Neural progenitor cell (in vitro differentiated cells): Measurements from ENCODE around the gene HAND2. TPM values are rescaled to one million over a fixed set of nuclear protein-coding genes. Genes with fewer than 3 reads are reported as not detected.

Experiments used
- DNase-seq: peaks from one replicate; pipeline ENCODE4 v3.0.0-alpha.2; 2016; ENCODE audit warnings: low spot score
- H2AFZ ChIP-seq: fragments of 200-600 bp; sonication (generic); replicated peaks from 2 replicates; pipeline ENCODE4 v1.6.1; 2016; ENCODE audit warnings: antibody characterized with exemption
- H3F3A ChIP-seq: fragments of 200-600 bp; sonication (generic); 2 replicates; pipeline ENCODE4 v1.6.1; 2016; ENCODE audit warnings: antibody characterized with exemption, low read depth
- H3K27ac ChIP-seq: fragments of 200-600 bp; sonication (generic); 2 replicates; pipeline ENCODE4 v1.5.1; 2016; ENCODE audit warnings: mild to moderate bottlenecking
- H3K27me3 ChIP-seq: fragments of 200-600 bp; sonication (generic); 2 replicates; pipeline ENCODE4 v1.6.1; 2016; ENCODE audit warnings: mild to moderate bottlenecking, moderate library complexity
- H3K36me3 ChIP-seq: fragments of 200-600 bp; sonication (generic); 2 replicates; pipeline ENCODE4 v1.5.1; 2016
- H3K4me1 ChIP-seq: fragments of 200-600 bp; sonication (generic); 2 replicates; pipeline ENCODE4 v1.6.1; 2016; ENCODE audit warnings: mixed run types
- H3K4me2 ChIP-seq: fragments of 200-600 bp; sonication (generic); 2 replicates; pipeline ENCODE4 v1.6.1; 2016
- H3K4me3 ChIP-seq: fragments of 200-600 bp; sonication (generic); 2 replicates; pipeline ENCODE4 v1.5.1; 2016
- H3K79me2 ChIP-seq: fragments of 200-600 bp; sonication (generic); 2 replicates; pipeline ENCODE4 v1.6.1; 2016; ENCODE audit warnings: low read depth
- H3K9ac ChIP-seq: fragments of 200-600 bp; sonication (generic); 2 replicates; pipeline ENCODE4 v1.6.1; 2016
- H3K9me3 ChIP-seq: fragments of 200-600 bp; sonication (generic); 2 replicates; pipeline ENCODE4 v1.5.1; 2016; ENCODE audit warnings: low read depth
- H4K20me1 ChIP-seq: fragments of 200-600 bp; sonication (generic); 2 replicates; pipeline ENCODE4 v1.6.1; 2016; ENCODE audit warnings: low read depth
- H3K27ac Mint-ChIP-seq: 3 replicates; pipeline ENCODE4 v1.8.0; 2021; ENCODE audit warnings: mixed read lengths
- H3K27me3 Mint-ChIP-seq: 2 replicates; pipeline ENCODE4 v1.8.0; 2022; ENCODE audit warnings: low read depth, mild to moderate bottlenecking, inconsistent platforms, moderate library complexity, mixed read lengths; ENCODE audit not compliant: insufficient read depth
- H3K36me3 Mint-ChIP-seq: 3 replicates; pipeline ENCODE4 v1.8.0; 2021; ENCODE audit warnings: mixed read lengths
- H3K4me1 Mint-ChIP-seq: 3 replicates; pipeline ENCODE4 v1.8.0; 2021; ENCODE audit warnings: mixed read lengths
- H3K4me3 Mint-ChIP-seq: 3 replicates; pipeline ENCODE4 v1.8.0; 2021; ENCODE audit warnings: mild to moderate bottlenecking, moderate library complexity, mixed read lengths
- H3K9me3 Mint-ChIP-seq: 3 replicates; pipeline ENCODE4 v1.8.0; 2020; ENCODE audit warnings: mixed read lengths
- CTCF ChIP-seq: fragments of 200-600 bp; sonication (generic); IDR thresholded peaks from 2 replicates; pipeline ENCODE4 v1.5.1; 2017; ENCODE audit warnings: antibody characterized with exemption, mild to moderate bottlenecking
- EZH2 ChIP-seq: fragments of 200-600 bp; sonication (generic); IDR thresholded peaks from 2 replicates; pipeline ENCODE4 v1.6.1; 2017; ENCODE audit warnings: antibody characterized with exemption, mild to moderate bottlenecking, moderate library complexity
- EZH2phosphoT487 ChIP-seq: fragments of 200-600 bp; sonication (generic); IDR thresholded peaks from 2 replicates; pipeline ENCODE4 v1.6.1; 2017; ENCODE audit warnings: antibody characterized with exemption
- total RNA-seq: library from RNA; depleted of rRNA; stranded (reverse); fragments of >200 nt; gene quantifications from 2 replicates; pipeline ENCODE4 v1.2.3, GENCODE V29; 2015; ENCODE audit warnings: low replicate concordance

The HAND2 gene
- total RNA-seq, 1 donor from 2014 or later: not detected

DNA sequence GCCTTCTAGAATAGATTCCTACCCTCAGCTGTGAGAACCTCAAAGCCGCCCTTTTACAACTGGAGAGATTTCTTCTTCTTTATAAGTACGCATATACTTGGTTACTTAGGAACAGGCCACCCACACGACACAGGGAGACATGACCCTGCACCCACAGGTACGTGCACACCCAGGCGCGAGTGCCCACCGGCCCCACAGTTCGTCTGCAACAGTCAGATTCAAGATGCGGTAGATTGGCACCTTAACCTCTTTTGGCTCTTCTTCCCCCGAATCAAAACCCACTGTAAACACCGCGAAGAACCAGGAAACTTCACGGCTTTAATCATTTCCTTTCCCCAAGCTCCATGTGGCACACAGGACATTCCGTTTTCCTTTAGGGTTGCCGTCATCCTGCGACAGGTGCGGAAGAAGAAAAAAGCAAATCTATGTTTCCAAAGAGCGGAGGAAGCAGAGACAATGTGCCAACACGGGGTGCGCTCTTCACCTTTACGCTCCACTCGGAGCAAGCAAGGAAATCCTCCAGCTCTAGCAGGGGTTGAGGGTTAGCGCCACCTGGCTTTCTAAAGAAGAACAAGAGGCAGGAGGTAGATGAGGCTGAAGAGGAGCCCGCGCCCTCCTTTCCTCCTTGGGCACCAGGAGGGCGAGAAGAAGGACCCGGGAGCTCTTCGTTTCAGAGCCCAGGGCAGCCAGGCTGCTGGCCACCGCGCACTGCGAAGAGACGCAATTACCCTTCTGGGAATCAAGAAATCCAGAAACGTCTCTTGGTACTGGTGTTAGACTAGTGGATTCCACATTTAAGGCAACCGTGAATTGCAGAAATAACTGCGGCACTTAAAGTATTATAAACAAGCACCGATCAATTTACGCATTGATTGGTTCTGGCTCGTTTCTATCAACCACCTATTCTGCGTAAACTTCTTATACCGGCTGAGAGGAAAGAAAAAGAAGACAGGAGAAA is 35.7 kb downstream of the HAND2 start:
- DNase-seq: peak; percentile 89
- no peaks in the 10 kb centered on the region for H4K20me1 ChIP-seq
- no peaks in the 10 kb centered on the region for H3K9me3 ChIP-seq
- Mint-ChIP-seq H3K36me3 (no peaks in the 10 kb centered on the region), H3K27me3 (peaks cover 11% of the 10 kb centered on the region), H3K9me3 (peaks cover 3% of the 10 kb centered on the region), H3K4me1 (peaks cover 3% of the 10 kb centered on the region), H3K27ac (no peak overlapping the region), H3K4me3 (peak overlapping the region; percentile 81)
- H3K4me1 ChIP-seq: peaks cover 5% of the 10 kb centered on the region
- no peak overlapping the region for H3K9ac ChIP-seq
- H3K4me3 ChIP-seq: peak overlapping the region; percentile 43
- no peaks in the 10 kb centered on the region for H3F3A ChIP-seq
- H3K4me2 ChIP-seq: peak overlapping the region; percentile 86
- peak overlapping the region; percentile 88 for H2AFZ ChIP-seq
- H3K36me3 ChIP-seq: no peaks in the 10 kb centered on the region
- peaks cover 72% of the 10 kb centered on the region for H3K27me3 ChIP-seq
- H3K79me2 ChIP-seq: no peaks in the 10 kb centered on the region
- H3K27ac ChIP-seq: no peak overlapping the region
- peak; percentile 88 for TF ChIP-seq CTCF
- TF ChIP-seq EZH2phosphoT487: peak; percentile 39
- peak; percentile 74 for TF ChIP-seq EZH2

DNA sequence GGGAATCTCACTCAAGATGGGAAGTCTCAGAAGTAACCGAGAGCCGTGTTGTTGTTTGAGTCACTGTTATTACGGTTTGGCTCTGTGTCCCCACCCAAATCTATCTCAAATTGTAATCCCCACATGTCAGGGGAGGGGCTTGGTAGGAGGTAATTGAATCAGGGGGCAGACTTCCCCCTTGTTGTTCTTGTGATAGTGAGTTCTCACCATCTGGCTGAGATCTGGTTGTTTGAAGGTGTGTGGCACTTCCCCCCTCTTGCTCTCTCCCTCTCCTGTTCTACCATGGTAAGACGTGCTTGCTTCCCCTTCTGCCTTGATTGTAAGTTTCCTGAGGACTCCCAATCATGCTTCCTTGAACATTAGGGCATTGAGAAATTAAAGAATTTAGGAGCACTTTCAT is 37.0 kb downstream of the HAND2 start:
- no peaks in the 10 kb centered on the region for H3F3A ChIP-seq
- no peaks in the 10 kb centered on the region for H3K36me3 ChIP-seq
- no peak overlapping the region for H3K27ac ChIP-seq
- H3K9me3 ChIP-seq: no peaks in the 10 kb centered on the region
- Mint-ChIP-seq H3K36me3 (no peaks in the 10 kb centered on the region), H3K4me1 (peaks cover 3% of the 10 kb centered on the region), H3K9me3 (peaks cover 3% of the 10 kb centered on the region), H3K4me3 (no peak overlapping the region), H3K27me3 (peaks cover 11% of the 10 kb centered on the region), H3K27ac (no peak overlapping the region)
- no peak overlapping the region for H3K4me3 ChIP-seq
- no peak overlapping the region for H3K9ac ChIP-seq
- no peak for DNase-seq
- peaks cover 5% of the 10 kb centered on the region for H3K4me1 ChIP-seq
- H3K4me2 ChIP-seq: no peak overlapping the region
- no peak overlapping the region for H2AFZ ChIP-seq
- no peaks in the 10 kb centered on the region for H3K79me2 ChIP-seq
- H3K27me3 ChIP-seq: peaks cover 60% of the 10 kb centered on the region
- no peak for TF ChIP-seq EZH2phosphoT487
- TF ChIP-seq CTCF: no peak
- TF ChIP-seq EZH2: no peak
- no peaks in the 10 kb centered on the region for H4K20me1 ChIP-seq

DNA sequence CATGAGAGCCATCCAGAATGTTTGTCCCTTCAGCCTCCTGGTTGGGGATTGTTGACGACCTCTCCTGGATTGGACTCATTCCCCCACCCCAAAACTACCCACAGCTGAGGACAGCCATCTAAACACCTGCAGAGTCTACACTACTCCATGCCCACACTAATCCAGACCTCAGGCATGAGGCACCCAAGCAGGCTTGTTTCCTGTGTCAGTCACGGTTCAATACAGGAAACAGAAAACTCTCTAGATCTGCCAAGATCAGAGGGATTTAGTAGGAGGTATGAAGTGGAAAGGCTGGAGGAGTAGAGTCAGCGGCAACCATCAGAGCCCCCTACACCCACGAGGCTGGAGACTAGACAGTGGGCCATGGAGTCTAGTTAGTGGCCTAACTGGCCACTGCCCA is 37.7 kb downstream of the HAND2 start:
- Histone ChIP-seq H3K9me3 (no peaks in the 10 kb centered on the region), H3K79me2 (no peaks in the 10 kb centered on the region), H3K27me3 (peaks cover 53% of the 10 kb centered on the region), H3K36me3 (no peaks in the 10 kb centered on the region), H3K4me3 (no peak overlapping the region), H3K9ac (no peak overlapping the region), H3K27ac (no peak overlapping the region), H4K20me1 (no peaks in the 10 kb centered on the region), H3K4me2 (no peak overlapping the region), H3K4me1 (peaks cover 5% of the 10 kb centered on the region), H3F3A (no peaks in the 10 kb centered on the region), H2AFZ (no peak overlapping the region)
- TF ChIP-seq CTCF: no peak
- TF ChIP-seq EZH2phosphoT487: no peak
- TF ChIP-seq EZH2: no peak
- Mint-ChIP-seq H3K4me1 (peaks cover 3% of the 10 kb centered on the region), H3K36me3 (no peaks in the 10 kb centered on the region), H3K27me3 (peaks cover 11% of the 10 kb centered on the region), H3K9me3 (peaks cover 3% of the 10 kb centered on the region), H3K4me3 (no peak overlapping the region), H3K27ac (no peak overlapping the region)
- no peak for DNase-seq
